ENCODE results near the gene OR5T1. TPM values are rescaled to one million over a fixed set of nuclear protein-coding genes. Genes with fewer than 3 reads are reported as not detected.

Gene OR5T1
- total and polyA plus RNA-seq, 2 of the 8 experiments (the other 6 are each of a cell fraction or from before 2014, with no cell fraction given), result not detected

DNA sequence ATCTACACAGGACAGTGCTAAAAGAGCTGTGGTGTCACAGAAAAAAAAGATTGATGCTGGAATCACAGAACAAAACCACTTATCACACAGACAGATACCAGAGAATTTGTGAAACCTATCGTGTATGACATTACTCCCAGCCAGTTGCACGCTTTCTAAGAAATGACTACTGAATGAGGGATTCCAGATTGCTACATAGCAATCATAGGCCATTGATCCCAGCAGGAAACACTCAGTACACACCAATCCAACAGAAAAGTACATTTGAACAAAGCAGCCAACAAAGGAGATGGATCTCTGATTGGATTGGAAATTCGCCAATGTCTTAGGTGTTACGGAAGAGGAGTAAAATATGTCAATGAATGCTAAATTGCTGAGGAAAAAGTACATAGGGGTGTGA, 22.9 kb downstream of the OR5T1 start (continued):
- no peak for TF ChIP-seq RFX5 (IDR thresholded peaks at IDR 0.05; ENCODE audit: borderline replicate concordance, low read depth, low read length)
